Urinary bladder (tissue), 4 donors: ENCODE results near the gene TYW1B. TPM values are rescaled to one million over a fixed set of nuclear protein-coding genes. Genes with fewer than 3 reads are reported as not detected.
"Not testable (repeated sequence)": the region's sequence is repeated elsewhere in the genome, so short reads cannot be mapped to it uniquely, and the experiment has no call there.

Experiments used
- DNase-seq: peaks from one replicate; pipeline ENCODE4 v3.0.0-alpha.2; 2015; ENCODE audit errors: extremely low spot score
- H3K27ac ChIP-seq: one replicate; pipeline ENCODE4 v1.5.1; 2013; ENCODE audit warnings: low read depth, mild to moderate bottlenecking, moderate library complexity
- H3K36me3 ChIP-seq: one replicate; pipeline ENCODE4 v1.6.1; 2013; ENCODE audit warnings: mild to moderate bottlenecking, moderate library complexity; ENCODE audit not compliant: insufficient read depth
- H3K4me1 ChIP-seq: one replicate; pipeline ENCODE4 v1.6.1; 2013; ENCODE audit warnings: mild to moderate bottlenecking, moderate library complexity; ENCODE audit not compliant: insufficient read depth
- H3K4me3 ChIP-seq: one replicate; pipeline ENCODE4 v1.5.1; 2013; ENCODE audit warnings: low read depth, low read length
- WGBS: extraction: QIAGEN DNeasy Blood & Tissue Kit; methylation state at CpG from one replicate; pipeline ENCODE4 v1.1.7; 2013; 5-methylcytosine and 5-hydroxymethylcytosine counted together
- polyA plus RNA-seq: library from polyadenylated mRNA; stranded (reverse); fragments of 200-250 nt; gene quantifications from one replicate; pipeline ENCODE4 v1.2.3, GENCODE V29; 2013
- total RNA-seq: library from RNA; depleted of rRNA; stranded (reverse); fragments of >200 nt; gene quantifications from one replicate; pipeline ENCODE4 v1.2.3, GENCODE V29; 2014
- donor health status: healthy with polysubstance abuse.
- donor health status: healthy.

Gene TYW1B
- total and polyA plus RNA-seq, 2 donors = 2.6 to 4.9 TPM

GRCh38 chr7:72689344-72689743 is 138.7 kb downstream of the TYW1B start:
- H3K27ac ChIP-seq, H3K36me3 ChIP-seq, DNase-seq, H3K4me1 ChIP-seq, H3K4me3 ChIP-seq: not testable (repeated sequence)
- 83% methylated on average over 1 of the region's 1 CpG for WGBS

- 93% methylated on average over 4 of the region's 4 CpGs for WGBS
- not testable (repeated sequence) for H3K4me3 ChIP-seq, H3K4me1 ChIP-seq, DNase-seq, H3K27ac ChIP-seq, H3K36me3 ChIP-seq
These were observed 146.8 kb downstream of the TYW1B start for GRCh38 chr7:72681211-72681610.

DNA sequence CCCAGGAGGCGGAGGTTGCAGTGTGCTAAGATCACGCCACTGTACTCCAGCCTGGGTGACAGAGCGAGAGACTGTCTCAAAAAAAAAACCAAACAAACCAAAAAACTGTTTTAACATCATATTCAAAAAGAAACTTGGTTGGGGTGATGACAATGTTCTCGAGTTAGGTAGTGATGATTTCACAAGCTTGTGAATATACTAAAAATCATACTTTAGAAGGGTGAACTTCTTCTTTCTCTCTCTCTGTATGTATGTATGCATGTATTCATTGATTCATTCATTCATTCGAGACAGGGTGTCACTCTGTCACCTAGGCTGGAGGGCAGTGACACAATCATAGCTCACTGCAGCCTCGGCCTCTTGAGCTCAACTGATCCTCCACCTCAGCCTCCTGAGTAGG is 151.1 kb downstream of the TYW1B start:
- H3K27ac ChIP-seq, H3K36me3 ChIP-seq, H3K4me3 ChIP-seq, DNase-seq, H3K4me1 ChIP-seq: not testable (repeated sequence)
- WGBS = 96% methylated on average over 6 of the region's 6 CpGs

DNA sequence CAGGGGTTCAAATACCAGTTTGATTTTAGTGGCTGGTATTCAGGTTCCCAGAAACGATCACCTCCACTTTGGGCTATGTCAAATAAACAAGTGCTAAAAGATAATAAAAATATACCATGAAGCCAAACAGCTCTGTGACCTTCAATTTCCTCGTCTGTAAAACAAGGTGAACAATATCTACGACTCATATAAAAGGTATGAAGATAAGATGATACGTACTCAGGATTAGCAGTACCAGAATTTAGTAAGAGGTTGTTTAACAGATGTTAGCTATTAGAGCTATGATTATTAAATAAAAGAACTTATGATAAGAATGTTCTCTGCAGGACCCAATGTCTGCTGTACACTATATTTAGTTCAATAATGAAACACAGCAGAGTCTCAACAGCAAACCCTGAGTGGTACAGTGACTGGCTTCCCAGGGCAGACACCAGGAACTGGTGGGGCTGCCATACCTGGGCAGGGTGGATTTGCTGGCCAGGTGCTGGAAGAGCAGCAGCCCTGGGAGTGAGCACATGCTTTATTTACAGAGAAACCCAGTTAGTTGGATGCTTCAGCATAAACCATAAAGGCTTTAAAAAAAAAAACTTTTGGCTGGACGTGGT is 151.8 kb downstream of the TYW1B start:
- H3K4me1 ChIP-seq, H3K4me3 ChIP-seq, H3K27ac ChIP-seq, H3K36me3 ChIP-seq, DNase-seq: not testable (repeated sequence)
- WGBS = 50% methylated on average over 5 of the region's 5 CpGs

DNA sequence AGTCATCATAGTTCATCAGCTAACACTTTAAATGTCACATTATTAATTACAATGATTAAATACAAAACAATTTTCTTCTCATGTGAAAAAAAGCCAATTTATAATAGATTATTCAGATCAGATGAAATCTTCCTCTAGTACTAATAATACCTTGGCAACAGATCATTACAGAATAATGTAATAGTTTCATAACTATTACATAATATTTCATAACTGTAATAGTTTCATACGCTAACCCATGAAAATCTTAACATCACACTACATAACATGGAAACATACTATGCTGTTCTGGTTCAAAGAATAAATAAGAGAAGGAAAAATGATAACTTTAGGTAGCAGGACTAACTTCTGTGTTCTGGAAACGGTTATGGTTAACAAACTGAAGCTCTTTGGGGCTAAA is 152.3 kb downstream of the TYW1B start:
- DNase-seq, H3K36me3 ChIP-seq, H3K4me3 ChIP-seq, H3K27ac ChIP-seq, H3K4me1 ChIP-seq: not testable (repeated sequence)
- WGBS = 79% methylated on average over 1 of the region's 2 CpGs

DNA sequence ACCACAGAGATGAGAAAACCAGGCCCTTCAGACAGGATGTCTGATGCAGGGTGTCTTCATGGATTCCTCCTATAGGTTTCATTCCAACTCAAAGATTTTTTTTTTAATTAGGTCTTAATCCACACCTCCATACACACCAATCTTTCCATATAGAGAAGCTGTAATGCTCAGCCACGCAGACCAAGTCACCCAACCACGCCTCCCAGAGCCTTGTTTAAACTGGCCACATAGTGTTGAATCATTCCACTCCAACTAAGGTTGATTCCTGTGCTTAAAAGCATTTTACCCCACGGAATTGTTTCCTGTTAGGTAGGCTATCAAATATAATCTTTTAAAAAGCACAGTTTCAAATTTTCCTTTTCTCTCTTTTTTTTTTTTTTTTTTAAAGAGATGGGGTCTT is 153.6 kb downstream of the TYW1B start:
- DNase-seq = no peak
- 90% methylated on average over 3 of the region's 3 CpGs for WGBS
- Histone ChIP-seq H3K4me1 (no peaks in the 10 kb centered on the region), H3K27ac (no peak overlapping the region), H3K4me3 (no peak overlapping the region), H3K36me3 (no peaks in the 10 kb centered on the region)

DNA sequence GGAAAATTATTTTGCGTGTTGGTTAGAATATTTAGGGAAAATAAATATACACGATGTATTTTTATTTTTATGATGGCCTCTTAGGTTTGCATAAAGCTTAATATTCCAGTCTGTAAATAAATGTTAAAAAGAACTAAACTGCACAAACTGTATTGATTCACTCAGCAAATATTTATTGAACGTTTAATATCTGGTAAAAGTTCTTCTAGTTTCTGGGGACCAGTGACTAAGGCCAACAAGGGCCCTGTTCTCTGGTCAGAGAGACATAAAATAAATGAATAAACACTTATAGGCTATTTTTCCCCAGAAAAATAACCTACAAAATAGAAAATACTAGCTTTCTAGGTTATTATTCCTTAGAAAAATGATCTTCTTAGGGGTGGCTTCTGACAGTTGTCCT is 157.2 kb downstream of the TYW1B start:
- H3K36me3 ChIP-seq, H3K4me1 ChIP-seq, H3K4me3 ChIP-seq, H3K27ac ChIP-seq, DNase-seq: not testable (repeated sequence)
- WGBS = 86% methylated on average over 3 of the region's 3 CpGs

- not testable (repeated sequence) for H3K4me1 ChIP-seq, H3K36me3 ChIP-seq, H3K4me3 ChIP-seq, DNase-seq, H3K27ac ChIP-seq
- 53% methylated on average over 7 of the region's 7 CpGs for WGBS
These were observed 159.6 kb downstream of the TYW1B start for GRCh38 chr7:72668435-72668834.

DNA sequence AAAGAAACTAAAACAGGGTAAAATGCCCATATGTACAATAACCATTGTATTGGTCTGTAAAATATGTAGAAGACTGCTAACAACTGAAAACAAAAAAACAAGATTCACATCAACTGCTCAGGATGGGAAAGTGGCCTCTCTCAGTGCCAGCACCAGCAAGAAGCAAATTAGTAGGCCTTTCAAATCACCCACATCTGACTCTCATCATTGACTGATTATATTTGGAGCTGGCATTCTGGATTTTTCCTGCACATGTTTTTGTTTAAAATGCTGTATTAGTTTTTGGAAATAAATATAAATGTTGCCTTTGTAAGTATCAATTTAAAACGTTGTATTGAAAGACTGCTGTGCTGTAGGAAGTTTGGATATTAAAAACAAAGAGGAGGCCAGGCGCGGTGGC is 161.0 kb downstream of the TYW1B start:
- H3K4me3 ChIP-seq, H3K27ac ChIP-seq, DNase-seq, H3K4me1 ChIP-seq, H3K36me3 ChIP-seq: not testable (repeated sequence)
- 59% methylated on average over 3 of the region's 3 CpGs for WGBS

- not testable (repeated sequence) for H3K27ac ChIP-seq, DNase-seq
- 93% methylated on average over 4 of the region's 4 CpGs for WGBS
These were observed 179.4 kb downstream of the TYW1B start for GRCh38 chr7:72648574-72648973.

GRCh38 chr7:72643708-72644107 is 184.3 kb downstream of the TYW1B start:
- not testable (repeated sequence) for H3K4me1 ChIP-seq, H3K27ac ChIP-seq, H3K4me3 ChIP-seq, DNase-seq, H3K36me3 ChIP-seq
- 96% methylated on average over 1 of the region's 1 CpG for WGBS

More at GRCh38 chr7:72648574-72648973, 179.4 kb downstream of the TYW1B start:
- not testable (repeated sequence) for H3K36me3 ChIP-seq, H3K4me1 ChIP-seq, H3K4me3 ChIP-seq

DNA sequence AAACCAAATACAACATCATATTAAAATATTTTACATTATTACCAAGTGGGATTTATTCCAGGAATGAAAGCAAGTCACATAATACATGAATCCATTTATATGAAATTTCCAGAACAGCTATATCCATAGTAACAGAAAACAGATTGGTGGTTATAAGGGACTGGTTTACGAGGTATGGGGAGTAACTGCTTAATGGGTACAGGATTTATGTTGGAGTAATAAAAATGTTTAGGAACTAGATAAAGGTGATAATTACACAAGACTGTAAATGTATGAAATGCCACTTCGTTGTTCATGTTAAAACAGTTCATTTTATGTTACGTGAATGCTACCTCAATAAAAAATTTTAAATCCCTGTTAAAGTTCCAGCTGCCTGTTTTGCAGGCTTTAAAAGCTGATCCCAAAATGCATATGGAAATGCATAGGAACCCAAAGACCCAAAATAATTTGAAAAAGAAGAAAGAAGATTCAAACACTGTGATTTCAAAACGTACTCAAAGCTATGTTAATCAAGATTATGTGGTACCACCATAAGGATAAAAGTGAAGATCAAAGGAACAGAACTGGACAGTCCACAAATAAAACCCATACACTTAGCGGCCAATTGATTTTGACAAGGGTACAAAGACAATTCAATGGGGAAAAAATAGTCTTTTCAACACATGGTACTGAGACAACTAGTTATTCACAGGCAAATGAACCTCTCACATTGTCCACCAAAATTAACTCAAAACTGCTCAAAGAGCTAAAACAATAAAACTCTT is 186.3 kb downstream of the TYW1B start:
- WGBS = 63% methylated on average over 5 of the region's 5 CpGs
- not testable (repeated sequence) for H3K4me3 ChIP-seq, H3K36me3 ChIP-seq, H3K27ac ChIP-seq, DNase-seq, H3K4me1 ChIP-seq

GRCh38 chr7:72640740-72641139 is 187.3 kb downstream of the TYW1B start:
- H3K4me1 ChIP-seq, DNase-seq, H3K4me3 ChIP-seq, H3K27ac ChIP-seq, H3K36me3 ChIP-seq: not testable (repeated sequence)
- 89% methylated on average over 2 of the region's 2 CpGs for WGBS

DNA sequence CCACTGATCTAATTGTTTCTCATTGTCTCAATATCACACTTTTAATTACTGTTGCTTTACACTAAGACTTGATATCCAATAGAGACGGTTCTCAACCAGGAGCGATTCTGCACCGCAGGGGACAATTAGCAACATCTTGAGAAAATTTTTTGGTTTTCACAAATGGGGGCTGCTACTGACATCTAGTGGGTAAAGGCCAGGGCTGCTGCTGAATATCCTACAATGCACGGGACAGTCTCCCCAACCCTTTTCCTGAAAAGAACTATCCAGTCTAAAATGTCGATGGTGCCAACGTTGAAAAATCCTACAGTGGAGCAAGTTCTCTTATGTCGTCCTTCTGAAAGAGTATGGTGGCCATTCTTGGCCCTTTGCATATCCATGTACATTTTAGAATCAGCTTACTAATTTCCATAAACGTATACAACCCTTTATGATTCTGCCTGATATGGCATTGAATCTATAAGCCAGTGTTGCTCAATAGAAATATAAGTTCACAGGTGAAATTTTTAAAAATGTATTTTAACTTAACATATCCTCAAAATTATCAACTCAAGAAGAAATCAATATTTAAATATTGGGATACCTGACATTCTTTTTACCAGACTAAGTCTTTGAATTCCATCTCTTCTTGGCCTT is 192.6 kb downstream of the TYW1B start:
- H3K27ac ChIP-seq, DNase-seq, H3K4me1 ChIP-seq, H3K4me3 ChIP-seq, H3K36me3 ChIP-seq: not testable (repeated sequence)
- 35% methylated on average over 8 of the region's 8 CpGs for WGBS
